ENCODE results near the gene OR51L1.

GRCh38 chr11:4975436-4975835 lies 19.2 kb upstream of the OR51L1 start:
- TF ChIP-seq CTCF (IDR thresholded peaks at IDR 0.05) = no peak
- no peak for TF ChIP-seq ZFX (IDR thresholded peaks at IDR 0.05; ENCODE audit: borderline replicate concordance)

Data from 22Rv1 (cell line).